ENCODE results near the gene LPP.

The LPP gene

GRCh38 chr3:188829130-188829529 is 675.2 kb downstream of the LPP start:
- Histone ChIP-seq H3K4ac (ENCODE audit: low read depth, low read length) (no peak overlapping the region), H3K23ac (ENCODE audit: low read length) (no peak overlapping the region), H3K4me2 (ENCODE audit: low read length) (no peak overlapping the region), H2AK5ac (ENCODE audit: low read length) (no peak overlapping the region), H3K27ac (ENCODE audit: low read depth, low read length) (no peak overlapping the region), H3K4me1 (ENCODE audit: control insufficient read depth, low read depth, low read length) (no peaks in the 10 kb centered on the region), H3K9ac (ENCODE audit: low read length) (no peak overlapping the region), H3K36me3 (ENCODE audit: control insufficient read depth, insufficient read depth, low read length) (no peaks in the 10 kb centered on the region), H3K79me2 (ENCODE audit: control insufficient read depth, insufficient read depth, low read length) (no peaks in the 10 kb centered on the region), H4K5ac (ENCODE audit: low read length) (no peak overlapping the region), H3K18ac (ENCODE audit: low read length) (no peak overlapping the region), H2BK120ac (ENCODE audit: low read depth, low read length) (no peak overlapping the region), H4K8ac (ENCODE audit: low read depth, low read length) (no peak overlapping the region), H2BK5ac (ENCODE audit: low read length) (no peak overlapping the region), H3K56ac (ENCODE audit: low read length) (no peak overlapping the region), H3K79me1 (ENCODE audit: low read length) (no peaks in the 10 kb centered on the region), H2BK15ac (replicated peaks; ENCODE audit: low read depth) (no peak overlapping the region), H3K27me3 (ENCODE audit: insufficient read depth, low read length, poor library complexity) (no peaks in the 10 kb centered on the region), H3K4me3 (ENCODE audit: low read length) (no peak overlapping the region)
- DNase-seq = no peak
- no CpG with 5 or more reads among the region's 6 CpGs for WGBS (ENCODE audit: extremely low coverage, insufficient coverage, low lambda C conversion rate)

- Histone ChIP-seq H3K79me1 (ENCODE audit: low read length) (no peaks in the 10 kb centered on the region), H3K4me3 (ENCODE audit: low read length) (no peak overlapping the region), H2BK15ac (replicated peaks; ENCODE audit: low read depth) (no peak overlapping the region), H4K8ac (ENCODE audit: low read depth, low read length) (no peak overlapping the region), H3K4me2 (ENCODE audit: low read length) (no peak overlapping the region), H3K79me2 (ENCODE audit: control insufficient read depth, insufficient read depth, low read length) (no peaks in the 10 kb centered on the region), H4K5ac (ENCODE audit: low read length) (no peak overlapping the region), H2AK5ac (ENCODE audit: low read length) (no peak overlapping the region), H3K4me1 (ENCODE audit: control insufficient read depth, low read depth, low read length) (no peaks in the 10 kb centered on the region), H3K27me3 (ENCODE audit: insufficient read depth, low read length, poor library complexity) (no peaks in the 10 kb centered on the region), H3K27ac (ENCODE audit: low read depth, low read length) (no peak overlapping the region), H3K4ac (ENCODE audit: low read depth, low read length) (no peak overlapping the region), H3K18ac (ENCODE audit: low read length) (no peak overlapping the region), H3K36me3 (ENCODE audit: control insufficient read depth, insufficient read depth, low read length) (no peaks in the 10 kb centered on the region), H3K9ac (ENCODE audit: low read length) (no peak overlapping the region), H2BK5ac (ENCODE audit: low read length) (no peak overlapping the region), H3K23ac (ENCODE audit: low read length) (no peak overlapping the region), H3K56ac (ENCODE audit: low read length) (no peak overlapping the region), H2BK120ac (ENCODE audit: low read depth, low read length) (no peak overlapping the region)
- no peak for DNase-seq
- no CpG with 5 or more reads among the region's 3 CpGs for WGBS (ENCODE audit: extremely low coverage, insufficient coverage, low lambda C conversion rate)
Observed at GRCh38 chr3:188829576-188829975, 675.6 kb downstream of the LPP start.

GRCh38 chr3:188830893-188831292 is 676.9 kb downstream of the LPP start:
- Histone ChIP-seq H3K4me1 (ENCODE audit: control insufficient read depth, low read depth, low read length) (no peaks in the 10 kb centered on the region), H3K4me3 (ENCODE audit: low read length) (no peak overlapping the region), H3K56ac (ENCODE audit: low read length) (no peak overlapping the region), H3K9ac (ENCODE audit: low read length) (no peak overlapping the region), H3K18ac (ENCODE audit: low read length) (no peak overlapping the region), H2BK15ac (replicated peaks; ENCODE audit: low read depth) (no peak overlapping the region), H3K27ac (ENCODE audit: low read depth, low read length) (no peak overlapping the region), H4K8ac (ENCODE audit: low read depth, low read length) (no peak overlapping the region), H3K36me3 (ENCODE audit: control insufficient read depth, insufficient read depth, low read length) (no peaks in the 10 kb centered on the region), H2BK5ac (ENCODE audit: low read length) (no peak overlapping the region), H4K5ac (ENCODE audit: low read length) (no peak overlapping the region), H3K79me2 (ENCODE audit: control insufficient read depth, insufficient read depth, low read length) (no peaks in the 10 kb centered on the region), H3K79me1 (ENCODE audit: low read length) (no peaks in the 10 kb centered on the region), H3K27me3 (ENCODE audit: insufficient read depth, low read length, poor library complexity) (no peaks in the 10 kb centered on the region), H3K4me2 (ENCODE audit: low read length) (no peak overlapping the region), H3K4ac (ENCODE audit: low read depth, low read length) (no peak overlapping the region), H2AK5ac (ENCODE audit: low read length) (no peak overlapping the region), H3K23ac (ENCODE audit: low read length) (no peak overlapping the region), H2BK120ac (ENCODE audit: low read depth, low read length) (no peak overlapping the region)
- DNase-seq = no peak
- no CpG with 5 or more reads among the region's 2 CpGs for WGBS (ENCODE audit: extremely low coverage, insufficient coverage, low lambda C conversion rate)

- no peak overlapping the region for H2BK5ac ChIP-seq (ENCODE audit: low read length)
- H3K4me3 ChIP-seq (ENCODE audit: low read length) = no peak overlapping the region
- no CpG with 5 or more reads among the region's 3 CpGs for WGBS (ENCODE audit: extremely low coverage, insufficient coverage, low lambda C conversion rate)
- no peak overlapping the region for H2BK15ac ChIP-seq (replicated peaks; ENCODE audit: low read depth)
- H3K79me2 ChIP-seq (ENCODE audit: control insufficient read depth, insufficient read depth, low read length) = no peaks in the 10 kb centered on the region
- no peaks in the 10 kb centered on the region for H3K79me1 ChIP-seq (ENCODE audit: low read length)
- H3K56ac ChIP-seq (ENCODE audit: low read length) = no peak overlapping the region
- no peak overlapping the region for H3K27ac ChIP-seq (ENCODE audit: low read depth, low read length)
- no peak overlapping the region for H3K4ac ChIP-seq (ENCODE audit: low read depth, low read length)
- no peak for DNase-seq
- no peak overlapping the region for H4K8ac ChIP-seq (ENCODE audit: low read depth, low read length)
- no peaks in the 10 kb centered on the region for H3K27me3 ChIP-seq (ENCODE audit: insufficient read depth, low read length, poor library complexity)
- H2BK120ac ChIP-seq (ENCODE audit: low read depth, low read length) = no peak overlapping the region
- no peak overlapping the region for H3K4me2 ChIP-seq (ENCODE audit: low read length)
- H2AK5ac ChIP-seq (ENCODE audit: low read length) = no peak overlapping the region
- H3K4me1 ChIP-seq (ENCODE audit: control insufficient read depth, low read depth, low read length) = no peaks in the 10 kb centered on the region
- H3K23ac ChIP-seq (ENCODE audit: low read length) = no peak overlapping the region
- H4K5ac ChIP-seq (ENCODE audit: low read length) = no peak overlapping the region
- no peak overlapping the region for H3K9ac ChIP-seq (ENCODE audit: low read length)
- no peak overlapping the region for H3K18ac ChIP-seq (ENCODE audit: low read length)
- no peaks in the 10 kb centered on the region for H3K36me3 ChIP-seq (ENCODE audit: control insufficient read depth, insufficient read depth, low read length)
Observed at GRCh38 chr3:188832146-188832545, 678.2 kb downstream of the LPP start.

GRCh38 chr3:188832961-188833721 is 679.2 kb downstream of the LPP start:
- no peaks in the 10 kb centered on the region for H3K36me3 ChIP-seq (ENCODE audit: control insufficient read depth, insufficient read depth, low read length)
- H3K27ac ChIP-seq (ENCODE audit: low read depth, low read length) = no peak overlapping the region
- no peak overlapping the region for H3K9ac ChIP-seq (ENCODE audit: low read length)
- H3K56ac ChIP-seq (ENCODE audit: low read length) = no peak overlapping the region
- no peaks in the 10 kb centered on the region for H3K79me2 ChIP-seq (ENCODE audit: control insufficient read depth, insufficient read depth, low read length)
- no peaks in the 10 kb centered on the region for H3K79me1 ChIP-seq (ENCODE audit: low read length)
- H3K4ac ChIP-seq (ENCODE audit: low read depth, low read length) = no peak overlapping the region
- no peak overlapping the region for H2AK5ac ChIP-seq (ENCODE audit: low read length)
- no peak overlapping the region for H3K23ac ChIP-seq (ENCODE audit: low read length)
- no peak overlapping the region for H2BK15ac ChIP-seq (replicated peaks; ENCODE audit: low read depth)
- H2BK5ac ChIP-seq (ENCODE audit: low read length) = no peak overlapping the region
- H3K27me3 ChIP-seq (ENCODE audit: insufficient read depth, low read length, poor library complexity) = no peaks in the 10 kb centered on the region
- H3K18ac ChIP-seq (ENCODE audit: low read length) = no peak overlapping the region
- H3K4me3 ChIP-seq (ENCODE audit: low read length) = no peak overlapping the region
- no peak overlapping the region for H3K4me2 ChIP-seq (ENCODE audit: low read length)
- H4K5ac ChIP-seq (ENCODE audit: low read length) = no peak overlapping the region
- WGBS (ENCODE audit: extremely low coverage, insufficient coverage, low lambda C conversion rate) = no CpG with 5 or more reads among the region's 5 CpGs
- H2BK120ac ChIP-seq (ENCODE audit: low read depth, low read length) = no peak overlapping the region
- no peak overlapping the region for H4K8ac ChIP-seq (ENCODE audit: low read depth, low read length)
- peak; percentile 75 for DNase-seq
- no peaks in the 10 kb centered on the region for H3K4me1 ChIP-seq (ENCODE audit: control insufficient read depth, low read depth, low read length)

- Histone ChIP-seq H3K23ac (ENCODE audit: low read length) (no peak overlapping the region), H2BK120ac (ENCODE audit: low read depth, low read length) (no peak overlapping the region), H3K56ac (ENCODE audit: low read length) (no peak overlapping the region), H3K18ac (ENCODE audit: low read length) (no peak overlapping the region), H3K79me1 (ENCODE audit: low read length) (no peaks in the 10 kb centered on the region), H3K79me2 (ENCODE audit: control insufficient read depth, insufficient read depth, low read length) (no peaks in the 10 kb centered on the region), H3K36me3 (ENCODE audit: control insufficient read depth, insufficient read depth, low read length) (no peaks in the 10 kb centered on the region), H3K27ac (ENCODE audit: low read depth, low read length) (no peak overlapping the region), H3K4me2 (ENCODE audit: low read length) (no peak overlapping the region), H3K27me3 (ENCODE audit: insufficient read depth, low read length, poor library complexity) (no peaks in the 10 kb centered on the region), H3K4me3 (ENCODE audit: low read length) (no peak overlapping the region), H2BK5ac (ENCODE audit: low read length) (no peak overlapping the region), H2BK15ac (replicated peaks; ENCODE audit: low read depth) (no peak overlapping the region), H4K5ac (ENCODE audit: low read length) (no peak overlapping the region), H2AK5ac (ENCODE audit: low read length) (no peak overlapping the region), H3K4me1 (ENCODE audit: control insufficient read depth, low read depth, low read length) (no peaks in the 10 kb centered on the region), H3K9ac (ENCODE audit: low read length) (no peak overlapping the region), H4K8ac (ENCODE audit: low read depth, low read length) (no peak overlapping the region), H3K4ac (ENCODE audit: low read depth, low read length) (no peak overlapping the region)
- peak; percentile 22 for DNase-seq
- no CpG with 5 or more reads among the region's 3 CpGs for WGBS (ENCODE audit: extremely low coverage, insufficient coverage, low lambda C conversion rate)
Observed at GRCh38 chr3:188834349-188834748, 680.4 kb downstream of the LPP start.
